Keratinocyte (primary cell): ENCODE measurements around the gene MTCL1.

Experiments
- CTCF ChIP-seq, 3 experiments: IDR thresholded peaks in 1 of 3; conservative IDR thresholded peaks in 1 of 3; optimal IDR thresholded peaks in 1 of 3; 2 replicates in 2 of 3; 3 replicates in 1 of 3; pipeline versions ENCODE3 to v1.5.1; 2011; ENCODE audit warnings: low read length in 3 of 3, mild to moderate bottlenecking in 3 of 3, moderate library complexity in 2 of 3, control low read depth in 1 of 3, inconsistent platforms in 1 of 3; ENCODE audit not compliant: insufficient read depth in 2 of 3; ENCODE audit errors: extremely low read depth in 1 of 3
- EZH2 ChIP-seq: IDR thresholded peaks from one replicate; pipeline ENCODE4 v1.6.1; 2012; ENCODE audit warnings: inconsistent platforms, mild to moderate bottlenecking, low read length, moderate library complexity

GRCh38 chr18:8830067-8831060, 125.0 kb downstream of the MTCL1 start:
- TF ChIP-seq CTCF (optimal IDR thresholded peaks at IDR 0.05 in 1 of 3, IDR thresholded peaks at IDR 0.05 in 1 of 3, conservative IDR thresholded peaks at IDR 0.05 in 1 of 3; ENCODE audit: extremely low read depth in 1 of 3, insufficient read depth in 2 of 3, low read length in 3 of 3) (no peak), EZH2 (no peak)
